ENCODE measurements around the gene CAMSAP1. TPM values are rescaled to one million over a fixed set of nuclear protein-coding genes. Genes with fewer than 3 reads are reported as not detected.
"Not testable (repeated sequence)": the region's sequence is repeated elsewhere in the genome, so short reads cannot be mapped to it uniquely, and the experiment has no call there.

The CAMSAP1 gene
- total RNA-seq, 1 experiment from 2014 or later, result 16.7 TPM

GRCh38 chr9:135896205-135896604 lies 11.1 kb downstream of the CAMSAP1 start:
- Histone ChIP-seq H3K36me3 (ENCODE audit: low read depth) (no peaks in the 10 kb centered on the region), H3K27me3 (ENCODE audit: insufficient read depth, low read depth) (no peaks in the 10 kb centered on the region), H2AFZ (no peak overlapping the region), H3K9me3 (ENCODE audit: insufficient read depth, low read depth) (no peaks in the 10 kb centered on the region), H3K9me2 (ENCODE audit: insufficient read depth) (no peaks in the 10 kb centered on the region), H4K20me1 (ENCODE audit: insufficient read depth) (no peaks in the 10 kb centered on the region), H3F3A (ENCODE audit: insufficient read depth, low read depth) (no peaks in the 10 kb centered on the region), H3K4me2 (no peak overlapping the region), H3K4me3 (no peak overlapping the region), H3K4me1 (replicated peaks; ENCODE audit: insufficient read depth) (no peaks in the 10 kb centered on the region), H3K27ac (no peak overlapping the region), H3K79me2 (ENCODE audit: low read depth) (0 out of 2 replicates have a peak, but pooled peaks cover 6% of the 10 kb centered on the region)
- BruUV-seq (replicated peaks), result no TSS peak
- TF ChIP-seq EZH2 (IDR thresholded peaks at IDR 0.05; ENCODE audit: low read depth) (no peak), CTCF (conservative IDR thresholded peaks at IDR 0.05) (no peak)
- intact Hi-C loops (cut with micrococcal nuclease; ENCODE audit: unreplicated experiment), result no loop called here
- no peak for DNase-seq
- POLR2A ChIA-PET (ENCODE audit: unreplicated experiment), result no interaction called here
- CTCF ChIA-PET, result no interaction called here

- no peaks in the 10 kb centered on the region for H3F3A ChIP-seq (ENCODE audit: insufficient read depth, low read depth)
- no peak overlapping the region for H3K4me3 ChIP-seq
- H4K20me1 ChIP-seq (ENCODE audit: insufficient read depth), result no peaks in the 10 kb centered on the region
- TF ChIP-seq EZH2 (IDR thresholded peaks at IDR 0.05; ENCODE audit: low read depth), result no peak
- no peak for TF ChIP-seq CTCF (conservative IDR thresholded peaks at IDR 0.05)
- no peaks in the 10 kb centered on the region for H3K27me3 ChIP-seq (ENCODE audit: insufficient read depth, low read depth)
- H3K4me1 ChIP-seq (replicated peaks; ENCODE audit: insufficient read depth), result no peaks in the 10 kb centered on the region
- no peaks in the 10 kb centered on the region for H3K36me3 ChIP-seq (ENCODE audit: low read depth)
- H2AFZ ChIP-seq, result no peak overlapping the region
- no peak overlapping the region for H3K27ac ChIP-seq
- H3K79me2 ChIP-seq (ENCODE audit: low read depth), result 0 out of 2 replicates have a peak, but pooled peaks cover 6% of the 10 kb centered on the region
- H3K9me3 ChIP-seq (ENCODE audit: insufficient read depth, low read depth), result no peaks in the 10 kb centered on the region
- H3K9me2 ChIP-seq (ENCODE audit: insufficient read depth), result no peaks in the 10 kb centered on the region
- intact Hi-C loops (cut with micrococcal nuclease; ENCODE audit: unreplicated experiment), result no loop called here
- BruUV-seq (replicated peaks), result no TSS peak
- CTCF ChIA-PET, result no interaction called here
- H3K4me2 ChIP-seq, result no peak overlapping the region
- DNase-seq, result no peak
- POLR2A ChIA-PET (ENCODE audit: unreplicated experiment), result no interaction called here
These were observed 12.0 kb downstream of the CAMSAP1 start for GRCh38 chr9:135895202-135895848.

GRCh38 chr9:135893104-135893503 lies 14.2 kb downstream of the CAMSAP1 start:
- Histone ChIP-seq H3K79me2 (ENCODE audit: low read depth) (0 out of 2 replicates have a peak, but pooled peaks cover 6% of the 10 kb centered on the region), H3K4me2 (no peak overlapping the region), H3K36me3 (ENCODE audit: low read depth) (no peaks in the 10 kb centered on the region), H3K4me1 (replicated peaks; ENCODE audit: insufficient read depth) (no peaks in the 10 kb centered on the region), H3K4me3 (no peak overlapping the region), H3F3A (ENCODE audit: insufficient read depth, low read depth) (no peaks in the 10 kb centered on the region), H3K27ac (no peak overlapping the region), H4K20me1 (ENCODE audit: insufficient read depth) (no peaks in the 10 kb centered on the region), H3K9me2 (ENCODE audit: insufficient read depth) (no peaks in the 10 kb centered on the region), H2AFZ (no peak overlapping the region), H3K27me3 (ENCODE audit: insufficient read depth, low read depth) (no peaks in the 10 kb centered on the region), H3K9me3 (ENCODE audit: insufficient read depth, low read depth) (no peaks in the 10 kb centered on the region)
- BruUV-seq (replicated peaks), result no TSS peak
- TF ChIP-seq EZH2 (IDR thresholded peaks at IDR 0.05; ENCODE audit: low read depth), result no peak
- TF ChIP-seq CTCF (conservative IDR thresholded peaks at IDR 0.05), result no peak
- CTCF ChIA-PET, result no interaction called here
- intact Hi-C loops (cut with micrococcal nuclease; ENCODE audit: unreplicated experiment), result no loop called here
- no peak for DNase-seq
- POLR2A ChIA-PET (ENCODE audit: unreplicated experiment), result no interaction called here

GRCh38 chr9:135892327-135892726 lies 15.0 kb downstream of the CAMSAP1 start:
- intact Hi-C loops (cut with micrococcal nuclease; ENCODE audit: unreplicated experiment); H3K27me3 ChIP-seq (ENCODE audit: insufficient read depth, low read depth); H3K79me2 ChIP-seq (ENCODE audit: low read depth); H3K4me1 ChIP-seq (replicated peaks; ENCODE audit: insufficient read depth); H3K27ac ChIP-seq; CTCF ChIA-PET; H3K4me3 ChIP-seq; H4K20me1 ChIP-seq (ENCODE audit: insufficient read depth); BruUV-seq (replicated peaks); DNase-seq; POLR2A ChIA-PET (ENCODE audit: unreplicated experiment); H3K9me2 ChIP-seq (ENCODE audit: insufficient read depth); H3F3A ChIP-seq (ENCODE audit: insufficient read depth, low read depth); H2AFZ ChIP-seq; H3K4me2 ChIP-seq; H3K36me3 ChIP-seq (ENCODE audit: low read depth); H3K9me3 ChIP-seq (ENCODE audit: insufficient read depth, low read depth): not testable (repeated sequence)

All from PC-9 (cell line).